ENCODE data around the gene CCT6B. TPM values are rescaled to one million over a fixed set of nuclear protein-coding genes. Genes with fewer than 3 reads are reported as not detected.

The CCT6B gene
- total RNA-seq, 1 experiment from 2014 or later, result 1.7 TPM

DNA sequence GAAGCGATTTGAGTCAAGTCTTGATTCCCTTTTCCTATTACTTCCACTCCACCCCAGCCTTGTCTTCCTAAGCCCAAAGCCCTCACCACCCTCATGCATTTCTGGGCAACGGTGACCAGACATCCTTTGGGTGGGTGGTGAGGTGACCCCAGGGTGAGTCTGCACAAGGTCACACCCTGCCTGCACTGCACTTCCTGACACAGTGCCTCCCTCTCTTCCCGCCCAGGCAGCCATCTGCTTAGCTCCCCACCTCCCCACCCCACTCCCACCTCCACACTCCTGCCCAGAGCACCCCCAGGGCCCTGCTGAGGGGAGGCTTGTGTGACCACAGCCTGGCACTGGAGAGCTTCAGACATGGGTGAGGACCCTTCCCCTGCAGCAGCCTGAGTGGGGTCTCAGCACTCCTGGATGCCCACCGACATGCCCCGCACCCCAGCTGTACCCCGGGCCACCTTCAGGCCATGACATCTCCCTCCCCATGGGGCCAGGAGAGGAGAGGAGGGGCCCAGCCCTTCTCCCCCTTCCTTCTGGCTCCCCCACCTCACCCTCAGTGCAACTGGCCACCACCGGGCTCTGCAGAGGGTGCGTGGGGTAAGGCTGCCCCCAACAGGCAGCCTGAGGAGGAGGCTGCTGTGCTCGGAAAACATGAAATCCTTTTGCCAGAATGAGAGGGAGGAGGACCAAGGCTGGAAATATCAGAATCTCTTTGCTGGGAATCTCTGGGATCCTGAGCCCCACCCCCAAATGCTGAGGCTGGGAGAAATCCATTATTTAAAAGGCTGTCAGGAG, 68.6 kb downstream of the CCT6B start:
- no peak overlapping the region for H2AK5ac ChIP-seq (ENCODE audit: insufficient read length, low read length)
- H3T11ph ChIP-seq (ENCODE audit: low read length), result no peak overlapping the region
- H3K4me3 Mint-ChIP-seq, result no peak overlapping the region
- TF ChIP-seq CTCF (conservative IDR thresholded peaks at IDR 0.05), result peak; percentile 94
- no peak overlapping the region for H2BK15ac ChIP-seq (ENCODE audit: low read depth, low read length)
- no peaks in the 10 kb centered on the region for H3K9me3 ChIP-seq (ENCODE audit: control insufficient read depth, low read depth, low read length)
- H2BK5ac ChIP-seq (ENCODE audit: insufficient read length, low read length), result no peak overlapping the region
- no peaks in the 10 kb centered on the region for H3K27me3 ChIP-seq (ENCODE audit: insufficient read depth, low read length)
- no peak overlapping the region for H3K4me2 ChIP-seq (ENCODE audit: insufficient read depth, insufficient read length, low read length)
- H2BK120ac ChIP-seq (ENCODE audit: low read depth, low read length, poor library complexity, severe bottlenecking), result no peak overlapping the region
- no peaks in the 10 kb centered on the region for H3K79me2 ChIP-seq (ENCODE audit: insufficient read depth, low read length)
- peak; percentile 78 for DNase-seq
- no peak overlapping the region for H3K14ac ChIP-seq (ENCODE audit: insufficient read depth, low read length)
- no peak overlapping the region for H3K23ac ChIP-seq (ENCODE audit: insufficient read length, low read depth, low read length)
- peaks cover 5 to 7% of the 10 kb centered on the region in 2 experiments; a peak in 3 of 4 replicates for H3K4me1 Mint-ChIP-seq
- no peaks in the 10 kb centered on the region for H3K79me1 ChIP-seq (ENCODE audit: insufficient read depth, low read depth, low read length, poor library complexity, severe bottlenecking)
- no peak overlapping the region for H2AFZ ChIP-seq (ENCODE audit: low read length)
- no peak overlapping the region for H2BK12ac ChIP-seq (ENCODE audit: insufficient read length, low read depth, low read length)
- no peak overlapping the region for H4K91ac ChIP-seq (ENCODE audit: insufficient read length, low read depth, low read length)
- H3K4me1 ChIP-seq (ENCODE audit: insufficient read depth, low read length), result no peaks in the 10 kb centered on the region
- H3K27ac ChIP-seq (ENCODE audit: insufficient read length, low read depth, low read length), result no peak overlapping the region
- H3K36me3 Mint-ChIP-seq (ENCODE audit: insufficient read depth in 1 of 3, low read depth in 3 of 3), result no peaks in the 10 kb centered on the region
- WGBS (ENCODE audit: extremely low coverage, insufficient read length, low lambda C conversion rate), result no CpG with 5 or more reads among the region's 9 CpGs
- H3K23me2 ChIP-seq (ENCODE audit: insufficient read length, low read depth, low read length, poor library complexity, severe bottlenecking), result no peaks in the 10 kb centered on the region
- no peaks in the 10 kb centered on the region for H3K9me3 Mint-ChIP-seq
- H3K27ac Mint-ChIP-seq, result peak overlapping the region in 1 of 3 experiments; percentile 74; a peak in 1 of 7 replicates
- H4K20me1 ChIP-seq (ENCODE audit: control insufficient read depth, insufficient read depth, insufficient read length), result no peaks in the 10 kb centered on the region
- no peak overlapping the region for H3K56ac ChIP-seq (ENCODE audit: insufficient read length, low read depth, low read length)
- H3K4ac ChIP-seq (ENCODE audit: low read depth, low read length), result no peak overlapping the region
- H2BK20ac ChIP-seq (ENCODE audit: low read depth, low read length, poor library complexity, severe bottlenecking), result no peak overlapping the region
- no peak overlapping the region for H4K8ac ChIP-seq (replicated peaks; ENCODE audit: insufficient read length, low read depth, low read length)
- H3K27me3 Mint-ChIP-seq (ENCODE audit: low read depth), result peaks cover 50% of the 10 kb centered on the region
- no peak overlapping the region for H3K18ac ChIP-seq (ENCODE audit: insufficient read length, low read depth, low read length)
- no peak overlapping the region for H3K9ac ChIP-seq (ENCODE audit: extremely low read depth, insufficient read length, low read length)
- no peak overlapping the region for H4K5ac ChIP-seq (ENCODE audit: insufficient read length, low read depth, low read length)

Measured in H9 (cell line).